ENCODE measurements around the gene PGA5. TPM values are rescaled to one million over a fixed set of nuclear protein-coding genes. Genes with fewer than 3 reads are reported as not detected.

Gene PGA5
- total and polyA plus RNA-seq, 11 donors, result 0.04 to 2.2 (median 0.28) TPM; not detected in 4

- Histone ChIP-seq H3K27me3 (no peaks in the 10 kb centered on the region), H3K4me3 (no peak overlapping the region), H3K9me3 (no peaks in the 10 kb centered on the region), H3K4me1 (peaks cover 0 to 2% (median 0%) of the 10 kb centered on the region in 12 donors), H3K36me3 (no peaks in the 10 kb centered on the region), H3K27ac (no peak overlapping the region)
- intact Hi-C loops (cut with DNase I), result loop anchor here in 4 of 10 donors (5.0 to 10.0 kb wide), 2 partner anchors 128 to 130 kb away; no protein-coding TSS in a partner anchor
- WGBS, 4 donors, result 49 to 55% (median 51%) methylated on average over 12 of the region's 12 CpGs
- TF ChIP-seq POLR2A (IDR thresholded peaks at IDR 0.05), result no peak
- TF ChIP-seq CTCF (IDR thresholded peaks at IDR 0.05), result peak; percentile 66 to 84 (median 78)
- ATAC-seq (peak in 3 of 4 donors; percentile 64 to 72 (median 70)), DNase-seq (peak; percentile 39 to 77 (median 57))
These were observed 13.5 kb downstream of the PGA5 start for GRCh38 chr11:61254403-61255025.

- no peaks in the 10 kb centered on the region for H3K9me3 ChIP-seq
- H3K27me3 ChIP-seq, result no peaks in the 10 kb centered on the region
- 86 to 90% (median 88%) methylated on average over 18 of the region's 18 CpGs for WGBS, 4 donors
- no peak overlapping the region for H3K4me3 ChIP-seq
- ATAC-seq (no peak), DNase-seq (no peak)
- no peaks in the 10 kb centered on the region for H3K4me1 ChIP-seq
- TF ChIP-seq CTCF (IDR thresholded peaks at IDR 0.05) (no peak), POLR2A (IDR thresholded peaks at IDR 0.05) (no peak)
- intact Hi-C loops (cut with DNase I), result loop anchor here in 4 of 10 donors (5.0 to 10.0 kb wide), 2 partner anchors 125 to 128 kb away; no protein-coding TSS in a partner anchor
- H3K27ac ChIP-seq, result no peak overlapping the region
- H3K36me3 ChIP-seq, result no peaks in the 10 kb centered on the region
These were observed 15.9 kb downstream of the PGA5 start for GRCh38 chr11:61256710-61257482.

GRCh38 chr11:61258546-61258945 is 17.6 kb downstream of the PGA5 start:
- H3K4me3 ChIP-seq, result no peak overlapping the region
- no peak overlapping the region for H3K27ac ChIP-seq
- WGBS, 4 donors, result 84 to 92% (median 88%) methylated on average over 9 of the region's 9 CpGs
- no peaks in the 10 kb centered on the region for H3K4me1 ChIP-seq
- intact Hi-C loops (cut with DNase I), result loop anchor here in 4 of 10 donors (5.0 to 10.0 kb wide), 2 partner anchors 124 to 126 kb away; no protein-coding TSS in a partner anchor
- no peaks in the 10 kb centered on the region for H3K27me3 ChIP-seq
- H3K36me3 ChIP-seq, result no peaks in the 10 kb centered on the region
- H3K9me3 ChIP-seq, result no peaks in the 10 kb centered on the region
- ATAC-seq, result peak in 1 of 4 donors; percentile 13
- no peak for TF ChIP-seq POLR2A (IDR thresholded peaks at IDR 0.05)
- TF ChIP-seq CTCF (IDR thresholded peaks at IDR 0.05), result no peak
- no peak for DNase-seq

GRCh38 chr11:61259363-61259762 is 18.4 kb downstream of the PGA5 start:
- no peak for TF ChIP-seq POLR2A (IDR thresholded peaks at IDR 0.05)
- no peak for TF ChIP-seq CTCF (IDR thresholded peaks at IDR 0.05)
- no peaks in the 10 kb centered on the region for H3K27me3 ChIP-seq
- no peak for ATAC-seq
- intact Hi-C loops (cut with DNase I), result loop anchor here in 4 of 10 donors (5.0 to 10.0 kb wide), 2 partner anchors 123 to 125 kb away; no protein-coding TSS in a partner anchor
- no peak overlapping the region for H3K4me3 ChIP-seq
- H3K36me3 ChIP-seq, result no peaks in the 10 kb centered on the region
- 94 to 97% (median 95%) methylated on average over 6 of the region's 6 CpGs for whole genome bisulfite sequencing, 4 donors
- DNase-seq, result no peak
- H3K27ac ChIP-seq, result no peak overlapping the region
- no peaks in the 10 kb centered on the region for H3K9me3 ChIP-seq
- no peaks in the 10 kb centered on the region for H3K4me1 ChIP-seq
